A673 (cell line): ENCODE data around the gene SLFN11. TPM values are rescaled to one million over a fixed set of nuclear protein-coding genes. Genes with fewer than 3 reads are reported as not detected.

Experiments
- BruUV-seq: library from RNA; stranded (reverse); fragments of 400-500 nt; replicated peaks from 2 replicates; lab custom pipeline; 2021; lab: Mats Ljungman, UMichigan
- CTCF ChIA-PET: fragments of 300-600 bp; sonication (Branson Sonifier 250); formaldehyde crosslinking; loops from one replicate; lab custom pipeline; 2022; ENCODE audit warnings: antibody characterized with exemption; lab: Charles Lee
- POLR2A ChIA-PET: fragments of 300-600 bp; sonication (Branson Sonifier 250); formaldehyde crosslinking; loops from one replicate; lab custom pipeline; 2022; ENCODE audit warnings: antibody characterized with exemption; ENCODE audit not compliant: low non-redundant PET; lab: Charles Lee
- DNase-seq: peaks from one replicate; pipeline ENCODE4 v3.0.0-alpha.2; 2015; ENCODE audit warnings: low spot score
- H3K27ac ChIP-seq: fragments of 200-600 bp; sonication (generic); 2 replicates; pipeline ENCODE4 v1.5.1; 2016; ENCODE audit warnings: mixed run types, low read depth, mild to moderate bottlenecking, mixed read lengths, antibody characterized with exemption, low read length; ENCODE audit not compliant: poor library complexity, severe bottlenecking
- H3K27me3 ChIP-seq: fragments of 200-600 bp; sonication (generic); replicated peaks from 2 replicates; pipeline ENCODE4 v1.6.1; 2017; ENCODE audit warnings: mixed run types, low read depth, mild to moderate bottlenecking, mixed read lengths, antibody characterized with exemption, low read length; ENCODE audit not compliant: insufficient read depth, poor library complexity
- H3K36me3 ChIP-seq: fragments of 200-600 bp; sonication (generic); 2 replicates; pipeline ENCODE4 v1.6.1; 2016; ENCODE audit warnings: mixed run types, mild to moderate bottlenecking, mixed read lengths, antibody characterized with exemption, low read length; ENCODE audit not compliant: insufficient read depth, poor library complexity, severe bottlenecking
- H3K4me1 ChIP-seq: fragments of 200-600 bp; sonication (generic); 2 replicates; pipeline ENCODE4 v1.6.1; 2017; ENCODE audit warnings: mixed run types, mild to moderate bottlenecking, mixed read lengths, antibody characterized with exemption, low read length; ENCODE audit not compliant: insufficient read depth, poor library complexity, severe bottlenecking
- H3K4me3 ChIP-seq: fragments of 200-600 bp; sonication (generic); 2 replicates; pipeline ENCODE4 v1.5.1; 2016; ENCODE audit warnings: low read depth, mixed run types, mild to moderate bottlenecking, mixed read lengths, low read length; ENCODE audit not compliant: poor library complexity, severe bottlenecking
- H3K9me3 ChIP-seq: fragments of 200-600 bp; sonication (generic); 2 replicates; pipeline ENCODE4 v1.6.1; 2016; ENCODE audit warnings: mixed run types, low read depth, mild to moderate bottlenecking, mixed read lengths, antibody characterized with exemption, low read length; ENCODE audit not compliant: poor library complexity, severe bottlenecking
- EZH2 ChIP-seq: fragments of 200-600 bp; sonication (generic); IDR thresholded peaks from 2 replicates; pipeline ENCODE4 v1.6.1; 2017; ENCODE audit warnings: borderline replicate concordance, low read depth, mild to moderate bottlenecking, mixed read lengths, antibody characterized with exemption, low read length; ENCODE audit not compliant: poor library complexity, severe bottlenecking
- intact Hi-C: fragments of 100-400 bp; cut with micrococcal nuclease; formaldehyde crosslinking; loops from one replicate; pipeline ENCODE4 v1.10.0; 2022; ENCODE audit not compliant: unreplicated experiment
- total RNA-seq: library from RNA; stranded (reverse); gene quantifications from 2 replicates; pipeline ENCODE4 v1.2.3, GENCODE V29; 2021
- TF ChIP-seq, protein P1 (sequence below): fragments of 300-800, 200-600 bp; sonication (generic); conservative IDR thresholded peaks from 2 replicates; pipeline ENCODE4 v1.5.1; 2017; ENCODE audit warnings: low read depth, mild to moderate bottlenecking, antibody characterized with exemption, low read length, moderate library complexity, mixed read lengths

Gene SLFN11
- total RNA-seq, 1 experiment from 2014 or later: 141 TPM

DNA sequence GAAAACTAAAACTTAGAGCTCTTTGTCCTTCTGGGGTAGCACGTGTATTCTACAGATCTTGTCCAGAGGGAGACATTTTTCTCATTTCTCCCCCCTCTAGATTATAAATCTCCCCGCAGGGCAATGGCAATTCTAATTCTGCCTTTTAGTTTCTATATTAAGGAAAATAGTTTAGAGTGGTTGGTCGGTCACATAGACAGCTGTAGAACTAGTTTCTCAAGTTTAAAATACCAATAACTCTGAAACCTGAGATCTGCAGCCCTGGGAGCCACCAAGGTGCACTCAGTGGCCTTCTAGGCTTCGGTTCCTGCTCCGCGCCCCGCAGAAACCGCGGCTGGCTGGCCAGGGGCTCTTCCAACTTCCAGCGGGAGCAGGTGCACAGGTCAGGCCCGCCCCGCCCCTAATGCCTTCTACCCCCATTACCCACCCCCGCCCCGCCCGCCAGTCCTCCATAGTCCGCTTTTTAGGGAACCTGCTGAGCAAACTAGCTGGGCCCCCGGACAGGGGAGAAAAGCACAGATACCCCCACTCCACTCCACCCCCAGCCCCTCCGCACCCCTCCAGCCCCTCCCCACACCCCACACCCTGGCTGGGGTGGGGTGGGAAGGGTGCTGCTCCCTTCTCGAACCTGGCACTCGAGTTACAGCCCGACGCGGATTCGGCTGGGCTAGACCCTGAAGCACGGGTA, 431 bp downstream of the SLFN11 start:
- DNase-seq: peak; percentile 27
- peaks cover 4% of the 10 kb centered on the region for H3K9me3 ChIP-seq
- intact Hi-C loops: loop anchor here (5.0 kb wide), 1 partner anchor 159 kb away; no protein-coding TSS in a partner anchor
- peak overlapping the region; percentile 75 for H3K4me3 ChIP-seq
- TF ChIP-seq, protein P1, sequence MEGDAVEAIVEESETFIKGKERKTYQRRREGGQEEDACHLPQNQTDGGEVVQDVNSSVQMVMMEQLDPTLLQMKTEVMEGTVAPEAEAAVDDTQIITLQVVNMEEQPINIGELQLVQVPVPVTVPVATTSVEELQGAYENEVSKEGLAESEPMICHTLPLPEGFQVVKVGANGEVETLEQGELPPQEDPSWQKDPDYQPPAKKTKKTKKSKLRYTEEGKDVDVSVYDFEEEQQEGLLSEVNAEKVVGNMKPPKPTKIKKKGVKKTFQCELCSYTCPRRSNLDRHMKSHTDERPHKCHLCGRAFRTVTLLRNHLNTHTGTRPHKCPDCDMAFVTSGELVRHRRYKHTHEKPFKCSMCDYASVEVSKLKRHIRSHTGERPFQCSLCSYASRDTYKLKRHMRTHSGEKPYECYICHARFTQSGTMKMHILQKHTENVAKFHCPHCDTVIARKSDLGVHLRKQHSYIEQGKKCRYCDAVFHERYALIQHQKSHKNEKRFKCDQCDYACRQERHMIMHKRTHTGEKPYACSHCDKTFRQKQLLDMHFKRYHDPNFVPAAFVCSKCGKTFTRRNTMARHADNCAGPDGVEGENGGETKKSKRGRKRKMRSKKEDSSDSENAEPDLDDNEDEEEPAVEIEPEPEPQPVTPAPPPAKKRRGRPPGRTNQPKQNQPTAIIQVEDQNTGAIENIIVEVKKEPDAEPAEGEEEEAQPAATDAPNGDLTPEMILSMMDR: no peak
- TF ChIP-seq EZH2: no peak
- ChIA-PET POLR2A (interaction anchor here (0.7 to 1.2 kb wide), 3 partner anchors 15 to 150 kb away, joined by 3 to 6 read pairs (median 4); no protein-coding TSS in a partner anchor), CTCF (no interaction called here)
- BruUV-seq: TSS peak; percentile 62
- no peaks in the 10 kb centered on the region for H3K27me3 ChIP-seq
- peaks cover 6% of the 10 kb centered on the region for H3K4me1 ChIP-seq
- peak overlapping the region; percentile 98 for H3K27ac ChIP-seq
- peaks cover 23% of the 10 kb centered on the region for H3K36me3 ChIP-seq

DNA sequence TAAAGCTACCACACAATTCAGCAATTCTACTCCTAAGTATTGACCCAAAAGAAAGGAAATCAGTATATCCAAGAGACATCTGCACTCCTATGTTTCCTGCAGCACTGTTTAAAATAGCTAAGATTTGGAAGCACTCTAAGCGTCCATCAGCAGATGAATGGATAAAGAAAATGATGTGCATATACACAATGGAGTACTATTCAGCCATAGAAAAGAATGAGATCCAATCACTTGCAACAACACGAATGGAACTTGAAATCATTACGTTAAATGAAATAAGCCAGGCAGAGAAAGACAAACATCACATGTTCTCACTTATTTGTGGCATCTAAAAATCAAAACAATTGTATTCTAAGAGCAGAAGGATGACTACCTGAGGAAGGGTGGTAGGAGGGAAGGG, 1.5 kb downstream of the SLFN11 start:
- no peak for TF ChIP-seq EZH2
- TF ChIP-seq, protein P1: no peak
- Histone ChIP-seq H3K36me3 (peaks cover 34% of the 10 kb centered on the region), H3K27ac (no peak overlapping the region), H3K9me3 (peaks cover 4% of the 10 kb centered on the region), H3K27me3 (no peaks in the 10 kb centered on the region), H3K4me3 (peak overlapping the region; percentile 75), H3K4me1 (peaks cover 6% of the 10 kb centered on the region)
- POLR2A ChIA-PET: interaction anchor here (1.2 kb wide), 1 partner anchor 151 kb away, joined by 6 read pairs; no protein-coding TSS in a partner anchor
- no TSS peak for BruUV-seq
- CTCF ChIA-PET: no interaction called here
- no peak for DNase-seq
- intact Hi-C loops: loop anchor here (5.0 kb wide), 1 partner anchor 160 kb away; no protein-coding TSS in a partner anchor

DNA sequence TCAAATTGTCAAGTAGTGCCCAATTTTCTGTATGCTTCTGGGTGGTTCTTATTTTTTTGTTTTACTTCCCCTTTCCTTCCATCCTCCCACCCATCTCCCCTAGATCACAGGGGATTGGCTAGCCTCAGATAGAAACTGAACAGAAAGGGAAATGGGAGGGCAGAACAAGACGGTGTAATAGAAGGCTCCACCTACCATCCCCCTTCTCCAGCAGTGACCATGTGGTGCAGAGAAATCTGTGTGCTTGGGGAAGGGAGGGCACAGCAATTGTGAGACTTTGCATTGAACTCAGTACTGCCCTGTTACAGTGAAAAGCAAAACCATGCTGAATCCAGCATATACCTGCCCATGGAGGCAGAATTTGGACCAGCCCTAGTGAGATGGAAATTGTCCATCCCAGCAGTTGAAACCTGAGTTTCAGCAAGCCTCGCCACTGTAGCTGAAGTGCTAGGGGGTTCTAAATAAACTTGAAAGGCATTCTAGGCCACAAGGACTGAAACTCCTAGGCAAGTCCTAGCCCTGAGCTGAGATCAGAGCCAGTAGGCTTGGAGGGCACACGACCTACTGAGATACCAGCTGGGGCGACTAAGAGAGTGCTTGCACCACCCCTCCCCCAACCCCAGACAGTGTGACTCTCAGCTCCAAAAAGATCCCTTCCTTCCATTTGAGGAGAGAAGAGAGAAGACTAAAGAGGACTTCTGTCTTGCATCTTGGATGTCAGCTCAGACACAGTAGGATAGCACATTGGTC, 5.2 kb downstream of the SLFN11 start:
- BruUV-seq: no TSS peak
- no peaks in the 10 kb centered on the region for H3K4me1 ChIP-seq
- no peak for DNase-seq
- ChIA-PET CTCF (no interaction called here), POLR2A (interaction anchor here (0.6 kb wide), 1 partner anchor 26 kb away, joined by 3 read pairs; no protein-coding TSS in a partner anchor)
- peaks cover 4% of the 10 kb centered on the region for H3K9me3 ChIP-seq
- H3K4me3 ChIP-seq: no peak overlapping the region
- H3K27me3 ChIP-seq: no peaks in the 10 kb centered on the region
- TF ChIP-seq, protein P1: no peak
- no peak for TF ChIP-seq EZH2
- intact Hi-C loops: no loop called here
- H3K27ac ChIP-seq: no peak overlapping the region
- H3K36me3 ChIP-seq: peaks cover 65% of the 10 kb centered on the region
